Stimulated activated memory B cell treated with anti-CD40 and anti-IgM and Interleukin-4, amounts not matched to agents 10 μg/mL and 1 μg/mL and 100 μg/mL, for 72 hours (primary cell): ENCODE measurements around the gene ALG8.

Experiments
- ATAC-seq: fragments of 150-1000 bp; cut with Tn5 transposase; 2 replicates; pipeline ENCODE4 v1.10.0; 2021
- H3K27ac Mint-ChIP-seq: one replicate; pipeline ENCODE4 v1.8.0; 2022; ENCODE audit warnings: mild to moderate bottlenecking, mixed read lengths
- H3K27me3 Mint-ChIP-seq: one replicate; pipeline ENCODE4 v1.8.0; 2022; ENCODE audit warnings: mixed read lengths
- H3K36me3 Mint-ChIP-seq: one replicate; pipeline ENCODE4 v1.8.0; 2022; ENCODE audit warnings: mixed read lengths
- H3K4me1 Mint-ChIP-seq: one replicate; pipeline ENCODE4 v1.8.0; 2022; ENCODE audit warnings: mixed read lengths
- H3K4me3 Mint-ChIP-seq: one replicate; pipeline ENCODE4 v1.8.0; 2022; ENCODE audit warnings: mild to moderate bottlenecking, moderate library complexity, mixed read lengths
- H3K9me3 Mint-ChIP-seq: one replicate; pipeline ENCODE4 v1.8.0; 2022; ENCODE audit warnings: mixed read lengths

ALG8 gene

DNA sequence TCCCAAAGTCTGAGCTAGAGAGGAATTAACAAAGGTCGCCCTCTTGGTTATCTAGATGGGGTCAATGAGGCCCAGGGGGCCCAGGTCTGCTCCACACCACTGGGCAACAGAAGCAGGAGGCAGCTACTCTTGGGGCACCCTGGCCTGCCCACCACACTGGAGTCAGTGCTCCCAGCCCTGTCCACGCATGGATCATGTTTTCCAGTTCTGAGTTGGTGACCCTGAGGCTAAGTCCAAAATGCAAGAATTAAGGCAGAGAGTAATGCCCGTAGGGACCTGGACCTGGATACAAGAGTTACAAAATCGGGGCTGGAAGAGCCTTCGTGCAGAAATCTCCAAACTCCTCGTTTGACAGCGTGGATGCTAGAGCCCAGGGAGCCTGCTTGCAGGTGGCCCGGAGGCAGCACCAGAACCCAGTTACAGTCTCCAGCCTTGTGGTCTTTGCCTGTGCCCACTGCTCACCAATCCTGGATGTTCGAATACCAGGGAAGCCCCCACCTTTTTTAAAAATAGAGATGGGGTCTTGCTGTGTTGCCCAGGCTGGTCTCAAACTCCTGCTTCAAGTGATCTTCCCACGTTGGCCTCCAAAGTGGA, 81.9 kb downstream of the ALG8 start:
- no peaks in the 10 kb centered on the region for H3K4me1 Mint-ChIP-seq
- no peaks in the 10 kb centered on the region for H3K9me3 Mint-ChIP-seq
- no peak for ATAC-seq
- H3K27me3 Mint-ChIP-seq = no peaks in the 10 kb centered on the region
- no peaks in the 10 kb centered on the region for H3K36me3 Mint-ChIP-seq
- no peak overlapping the region for H3K4me3 Mint-ChIP-seq
- H3K27ac Mint-ChIP-seq = no peak overlapping the region

- Mint-ChIP-seq H3K27me3 (no peaks in the 10 kb centered on the region), H3K9me3 (no peaks in the 10 kb centered on the region), H3K4me3 (no peak overlapping the region), H3K27ac (no peak overlapping the region), H3K4me1 (no peaks in the 10 kb centered on the region), H3K36me3 (no peaks in the 10 kb centered on the region)
- no peak for ATAC-seq
Observed at GRCh38 chr11:78056093-78056492, 83.3 kb downstream of the ALG8 start.

GRCh38 chr11:78054971-78055370, 84.5 kb downstream of the ALG8 start:
- Mint-ChIP-seq H3K9me3 (no peaks in the 10 kb centered on the region), H3K4me1 (no peaks in the 10 kb centered on the region), H3K4me3 (no peak overlapping the region), H3K36me3 (no peaks in the 10 kb centered on the region), H3K27ac (no peak overlapping the region), H3K27me3 (no peaks in the 10 kb centered on the region)
- ATAC-seq = no peak

GRCh38 chr11:78050964-78051831, 88.2 kb downstream of the ALG8 start:
- Mint-ChIP-seq H3K9me3 (no peaks in the 10 kb centered on the region), H3K27me3 (no peaks in the 10 kb centered on the region), H3K4me3 (no peak overlapping the region), H3K4me1 (peaks cover 4% of the 10 kb centered on the region), H3K36me3 (no peaks in the 10 kb centered on the region), H3K27ac (no peak overlapping the region)
- ATAC-seq = no peak
